ENCODE results near the gene PDE8A. TPM values are rescaled to one million over a fixed set of nuclear protein-coding genes. Genes with fewer than 3 reads are reported as not detected.

The PDE8A gene
- total RNA-seq, 2 experiments from 2014 or later = 28.3 to 32.3 TPM

GRCh38 chr15:84990507-84990906, 8.9 kb downstream of the PDE8A start:
- H3K4me2 ChIP-seq (ENCODE audit: low read length) = no peak overlapping the region
- no peak overlapping the region for H2AFZ ChIP-seq (ENCODE audit: low read length)
- H3K4me1 ChIP-seq (ENCODE audit: insufficient read depth, low read length, poor library complexity, severe bottlenecking) = peaks cover 34% of the 10 kb centered on the region
- CTCF ChIA-PET (ENCODE audit: unreplicated experiment) = no interaction called here
- peaks cover 5% of the 10 kb centered on the region; the same call in 1 of the 2 replicates for H4K20me1 ChIP-seq (ENCODE audit: insufficient read depth, low read length)
- peaks cover 41% of the 10 kb centered on the region for H3K79me2 ChIP-seq (ENCODE audit: insufficient read depth, low read depth, low read length)
- H3K4me3 ChIP-seq (ENCODE audit: low read depth, low read length, poor library complexity, severe bottlenecking) = no peak overlapping the region
- BruUV-seq (replicated peaks) = no TSS peak
- TF ChIP-seq EZH2phosphoT487 (IDR thresholded peaks at IDR 0.05; ENCODE audit: borderline replicate concordance, low read depth, low read length) = no peak
- TF ChIP-seq, protein P1, sequence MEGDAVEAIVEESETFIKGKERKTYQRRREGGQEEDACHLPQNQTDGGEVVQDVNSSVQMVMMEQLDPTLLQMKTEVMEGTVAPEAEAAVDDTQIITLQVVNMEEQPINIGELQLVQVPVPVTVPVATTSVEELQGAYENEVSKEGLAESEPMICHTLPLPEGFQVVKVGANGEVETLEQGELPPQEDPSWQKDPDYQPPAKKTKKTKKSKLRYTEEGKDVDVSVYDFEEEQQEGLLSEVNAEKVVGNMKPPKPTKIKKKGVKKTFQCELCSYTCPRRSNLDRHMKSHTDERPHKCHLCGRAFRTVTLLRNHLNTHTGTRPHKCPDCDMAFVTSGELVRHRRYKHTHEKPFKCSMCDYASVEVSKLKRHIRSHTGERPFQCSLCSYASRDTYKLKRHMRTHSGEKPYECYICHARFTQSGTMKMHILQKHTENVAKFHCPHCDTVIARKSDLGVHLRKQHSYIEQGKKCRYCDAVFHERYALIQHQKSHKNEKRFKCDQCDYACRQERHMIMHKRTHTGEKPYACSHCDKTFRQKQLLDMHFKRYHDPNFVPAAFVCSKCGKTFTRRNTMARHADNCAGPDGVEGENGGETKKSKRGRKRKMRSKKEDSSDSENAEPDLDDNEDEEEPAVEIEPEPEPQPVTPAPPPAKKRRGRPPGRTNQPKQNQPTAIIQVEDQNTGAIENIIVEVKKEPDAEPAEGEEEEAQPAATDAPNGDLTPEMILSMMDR (conservative IDR thresholded peaks at IDR 0.05; ENCODE audit: low read length) = no peak
- POLR2A ChIA-PET = interaction anchor here (1.1 kb wide), 1 partner anchor 9 kb away, joined by 3 read pairs; the partner anchor contains the start of gene PDE8A
- no peak for DNase-seq (ENCODE audit: low spot score)
- H3K36me3 ChIP-seq (ENCODE audit: insufficient read depth, low read length) = no peaks in the 10 kb centered on the region
- H3K9me3 ChIP-seq (ENCODE audit: low read length) = peaks cover 6% of the 10 kb centered on the region; the same call in 1 of the 2 replicates
- H3K27ac ChIP-seq (ENCODE audit: low read depth, low read length, poor library complexity, severe bottlenecking) = no peak overlapping the region
- intact Hi-C loops (cut with micrococcal nuclease; ENCODE audit: unreplicated experiment) = no loop called here
- no peaks in the 10 kb centered on the region for H3K9me2 ChIP-seq (ENCODE audit: insufficient read depth, low read length)

DNA sequence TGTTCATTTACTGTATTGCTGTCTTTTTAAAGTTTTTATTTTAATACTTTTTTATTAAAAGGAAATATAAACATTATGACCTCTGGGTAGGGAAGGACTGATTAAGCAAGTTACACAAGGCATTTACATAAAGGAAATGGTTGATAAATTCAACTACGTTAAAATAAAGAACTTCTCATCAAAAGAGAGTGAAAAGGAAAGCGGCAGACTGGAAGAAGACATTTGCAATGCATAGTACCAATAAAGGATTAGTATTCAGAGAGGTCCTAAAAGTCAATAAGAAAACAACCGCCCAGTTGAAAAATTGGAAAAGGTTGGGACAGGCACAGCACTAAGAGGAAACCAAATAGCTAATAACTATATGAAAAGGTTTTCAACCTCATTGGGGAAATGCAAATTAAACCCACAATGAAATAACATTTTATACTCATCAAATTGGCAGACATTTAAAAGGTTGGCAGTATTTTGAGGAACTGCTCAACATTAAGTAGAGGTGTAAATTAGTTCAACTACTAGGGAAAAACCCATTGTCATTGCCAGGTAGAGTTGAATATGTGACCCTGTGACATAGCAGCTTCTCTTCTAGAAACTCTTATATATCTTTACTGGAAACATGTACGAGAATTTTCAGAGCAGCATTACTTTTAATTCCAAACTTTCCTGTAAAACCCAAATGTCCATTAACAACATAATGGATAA, 9.5 kb downstream of the PDE8A start:
- CTCF ChIA-PET (ENCODE audit: unreplicated experiment) = no interaction called here
- Histone ChIP-seq H2AFZ (ENCODE audit: low read length) (no peak overlapping the region), H3K4me1 (ENCODE audit: insufficient read depth, low read length, poor library complexity, severe bottlenecking) (peaks cover 30% of the 10 kb centered on the region), H3K4me3 (ENCODE audit: low read depth, low read length, poor library complexity, severe bottlenecking) (no peak overlapping the region), H3K79me2 (ENCODE audit: insufficient read depth, low read depth, low read length) (peaks cover 41% of the 10 kb centered on the region), H3K9me3 (ENCODE audit: low read length) (peaks cover 6% of the 10 kb centered on the region; the same call in 1 of the 2 replicates), H4K20me1 (ENCODE audit: insufficient read depth, low read length) (peaks cover 5% of the 10 kb centered on the region; the same call in 1 of the 2 replicates), H3K4me2 (ENCODE audit: low read length) (peak overlapping the region; percentile 18; the same call in 1 of the 2 replicates), H3K9me2 (ENCODE audit: insufficient read depth, low read length) (no peaks in the 10 kb centered on the region), H3K27ac (ENCODE audit: low read depth, low read length, poor library complexity, severe bottlenecking) (no peak overlapping the region), H3K36me3 (ENCODE audit: insufficient read depth, low read length) (no peaks in the 10 kb centered on the region)
- no TSS peak for BruUV-seq (replicated peaks)
- no peak for DNase-seq (ENCODE audit: low spot score)
- intact Hi-C loops (cut with micrococcal nuclease; ENCODE audit: unreplicated experiment) = no loop called here
- POLR2A ChIA-PET = interaction anchor here (0.6 to 1.1 kb wide), 3 partner anchors 10 to 19 kb away, joined by 3 read pairs; partner anchors contain the start of gene PDE8A
- TF ChIP-seq, protein P1 (conservative IDR thresholded peaks at IDR 0.05; ENCODE audit: low read length) = no peak
- TF ChIP-seq EZH2phosphoT487 (IDR thresholded peaks at IDR 0.05; ENCODE audit: borderline replicate concordance, low read depth, low read length) = no peak
